WERI-Rb-1 (cell line): Measurements from ENCODE around the gene TWIST1.

Experiments used
- DNase-seq: peaks from one replicate; pipeline ENCODE4 v3.0.0-alpha.2; 2020
- H3K27ac ChIP-seq: fragments of 250-450 bp; sonication (Bioruptor Pico); 2 replicates; pipeline ENCODE4 v1.5.1; 2020; ENCODE audit warnings: mild to moderate bottlenecking, moderate library complexity
- H3K27me3 ChIP-seq: fragments of 250-450 bp; sonication (Bioruptor Pico); 2 replicates; pipeline ENCODE4 v1.5.1; 2021; ENCODE audit warnings: mild to moderate bottlenecking, low read depth, moderate library complexity; ENCODE audit not compliant: insufficient read depth, severe bottlenecking
- H3K36me3 ChIP-seq: fragments of 250-450 bp; sonication (Bioruptor Pico); 2 replicates; pipeline ENCODE4 v1.5.1; 2020; ENCODE audit warnings: mild to moderate bottlenecking, moderate library complexity
- H3K4me3 ChIP-seq: 2 replicates; pipeline ENCODE4 v1.5.1; 2011; ENCODE audit warnings: low read depth, mild to moderate bottlenecking, control low read depth, low read length
- H3K9me3 ChIP-seq: fragments of 250-450 bp; sonication (Bioruptor Pico); 2 replicates; pipeline ENCODE4 v1.5.1; 2021; ENCODE audit warnings: mild to moderate bottlenecking, moderate library complexity; ENCODE audit not compliant: severe bottlenecking
- TF ChIP-seq, protein P1 (sequence below): IDR thresholded peaks from 2 replicates; pipeline ENCODE4 v1.5.1; 2011; ENCODE audit warnings: low read depth, mild to moderate bottlenecking, control low read depth, inconsistent platforms, low read length

TWIST1 gene

DNA sequence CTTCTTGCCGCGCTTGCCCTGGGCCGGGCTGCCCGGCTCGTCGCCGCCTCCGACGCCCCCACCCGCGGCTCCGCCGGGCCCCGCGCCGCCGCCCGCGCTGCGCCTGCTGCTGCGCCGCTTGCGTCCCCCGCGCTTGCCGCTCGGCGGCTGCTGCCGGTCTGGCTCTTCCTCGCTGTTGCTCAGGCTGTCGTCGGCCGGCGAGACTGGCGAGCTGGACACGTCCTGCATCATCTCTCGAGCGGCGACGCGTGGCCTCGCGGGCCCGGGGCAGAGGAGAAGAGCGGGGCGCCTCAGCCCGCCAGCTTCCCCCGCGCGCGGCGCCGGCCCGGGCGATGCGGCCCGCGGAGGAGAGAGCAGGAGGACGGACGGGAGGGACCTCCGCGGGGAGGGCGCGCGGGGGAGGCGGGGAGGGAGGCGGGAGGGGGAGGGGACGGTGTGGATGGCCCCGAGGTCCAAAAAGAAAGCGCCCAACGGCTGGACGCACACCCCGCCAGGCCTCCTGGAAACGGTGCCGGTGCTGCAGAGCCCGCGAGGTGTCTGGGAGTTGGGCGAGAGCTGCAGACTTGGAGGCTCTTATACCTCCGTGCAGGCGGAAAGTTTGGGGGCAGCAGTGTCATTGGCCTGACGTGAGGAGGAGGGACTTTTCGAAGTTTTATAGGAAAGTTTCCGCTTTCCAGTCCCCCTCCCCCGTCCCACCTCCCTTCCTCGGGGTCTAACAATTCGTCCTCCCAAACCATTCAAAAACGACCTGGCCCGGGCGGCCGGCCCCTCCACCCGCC lies at the start of gene TWIST1:
Gene TWIST1, minus strand, starts transcription at position 546 of the 779 bp plus-strand sequence. Its CDS starts 315 bp downstream, at position 231.
- TF ChIP-seq, protein P1, sequence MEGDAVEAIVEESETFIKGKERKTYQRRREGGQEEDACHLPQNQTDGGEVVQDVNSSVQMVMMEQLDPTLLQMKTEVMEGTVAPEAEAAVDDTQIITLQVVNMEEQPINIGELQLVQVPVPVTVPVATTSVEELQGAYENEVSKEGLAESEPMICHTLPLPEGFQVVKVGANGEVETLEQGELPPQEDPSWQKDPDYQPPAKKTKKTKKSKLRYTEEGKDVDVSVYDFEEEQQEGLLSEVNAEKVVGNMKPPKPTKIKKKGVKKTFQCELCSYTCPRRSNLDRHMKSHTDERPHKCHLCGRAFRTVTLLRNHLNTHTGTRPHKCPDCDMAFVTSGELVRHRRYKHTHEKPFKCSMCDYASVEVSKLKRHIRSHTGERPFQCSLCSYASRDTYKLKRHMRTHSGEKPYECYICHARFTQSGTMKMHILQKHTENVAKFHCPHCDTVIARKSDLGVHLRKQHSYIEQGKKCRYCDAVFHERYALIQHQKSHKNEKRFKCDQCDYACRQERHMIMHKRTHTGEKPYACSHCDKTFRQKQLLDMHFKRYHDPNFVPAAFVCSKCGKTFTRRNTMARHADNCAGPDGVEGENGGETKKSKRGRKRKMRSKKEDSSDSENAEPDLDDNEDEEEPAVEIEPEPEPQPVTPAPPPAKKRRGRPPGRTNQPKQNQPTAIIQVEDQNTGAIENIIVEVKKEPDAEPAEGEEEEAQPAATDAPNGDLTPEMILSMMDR, result no peak
- Histone ChIP-seq H3K36me3 (no peaks in the 10 kb centered on the region), H3K4me3 (peak within 1 kb of the TSS; percentile 91), H3K27ac (no peak within 1 kb of the TSS), H3K27me3 (peaks cover 5% of the 10 kb centered on the region), H3K9me3 (no peaks in the 10 kb centered on the region)
- peak; percentile 44 for DNase-seq

DNA sequence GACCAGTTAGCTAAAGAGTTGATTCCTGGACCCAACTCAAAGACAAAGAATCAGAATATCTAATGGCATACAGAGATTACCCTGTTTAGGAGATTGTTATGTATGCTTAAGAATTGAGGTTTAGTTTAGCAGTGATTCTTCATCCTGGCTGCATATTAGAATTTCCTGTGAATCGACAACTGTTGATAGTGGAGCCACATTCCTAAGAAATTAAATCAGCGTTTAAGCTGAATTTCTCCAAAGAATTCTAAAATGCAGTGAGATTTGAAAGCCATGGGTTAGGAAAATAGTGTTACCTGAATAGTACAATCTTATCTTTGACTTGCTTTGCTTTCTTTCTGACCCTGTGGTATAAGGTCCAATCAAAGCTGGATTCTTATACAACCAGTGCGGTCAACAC lies 44.2 kb upstream of the TWIST1 start:
- Histone ChIP-seq H3K27me3 (no peaks in the 10 kb centered on the region), H3K36me3 (no peaks in the 10 kb centered on the region), H3K9me3 (no peaks in the 10 kb centered on the region), H3K4me3 (no peak overlapping the region), H3K27ac (no peak overlapping the region)
- TF ChIP-seq, protein P1, result no peak
- DNase-seq, result no peak

DNA sequence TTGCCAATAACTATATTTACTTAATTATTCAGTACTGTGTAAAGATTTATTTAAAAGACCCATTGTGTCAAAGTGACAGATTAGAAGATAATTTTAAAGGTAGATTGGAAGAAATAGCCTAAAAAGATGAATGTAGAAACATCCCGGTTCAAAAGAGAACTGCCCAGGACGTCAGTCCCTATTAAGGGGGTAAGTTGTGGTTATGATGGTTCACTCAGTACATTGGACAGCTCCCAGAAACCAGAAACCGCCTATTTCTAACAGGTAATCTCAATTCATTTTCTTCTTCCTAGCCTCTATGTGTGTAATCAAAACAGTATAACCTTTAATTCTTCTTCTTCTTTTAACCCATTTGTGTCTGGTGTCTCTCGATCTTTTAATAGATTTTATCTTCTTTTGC lies 29.3 kb upstream of the TWIST1 start:
- TF ChIP-seq, protein P1, result no peak
- H3K36me3 ChIP-seq, result no peaks in the 10 kb centered on the region
- H3K27me3 ChIP-seq, result no peaks in the 10 kb centered on the region
- H3K9me3 ChIP-seq, result peaks cover 2% of the 10 kb centered on the region
- DNase-seq, result no peak
- H3K4me3 ChIP-seq, result no peak overlapping the region
- H3K27ac ChIP-seq, result no peak overlapping the region

DNA sequence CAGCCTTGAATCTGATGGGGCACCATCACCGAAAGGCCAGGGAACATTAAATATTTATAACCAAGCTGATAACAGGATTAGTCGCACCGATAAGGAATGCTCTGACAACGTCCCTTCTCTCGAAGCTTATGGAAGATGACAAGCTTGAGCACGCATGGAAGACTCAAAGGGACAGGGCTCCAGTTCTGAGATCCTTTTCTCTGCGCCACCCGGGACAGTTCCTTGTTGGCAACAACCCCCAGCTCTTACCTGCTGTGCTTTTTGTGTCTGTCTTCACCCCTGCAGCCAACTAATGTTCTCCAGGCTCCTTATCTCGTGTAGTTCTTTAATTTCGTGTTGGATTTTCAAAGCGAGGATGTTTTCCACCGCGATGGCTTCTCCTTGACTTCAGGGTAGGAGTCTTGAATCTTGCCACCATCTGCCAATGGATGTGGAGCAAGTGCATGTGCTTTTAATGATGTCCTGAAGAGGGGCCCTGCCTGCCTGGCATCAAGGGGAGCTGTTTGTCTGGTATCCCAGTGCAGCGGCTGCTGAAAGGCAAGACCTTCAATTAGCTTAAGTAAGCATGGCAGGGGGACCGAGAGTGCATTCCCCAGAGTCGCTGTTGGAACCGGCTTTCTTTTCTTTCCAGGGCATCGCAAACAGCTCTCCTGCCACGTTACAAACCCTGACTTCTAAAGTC lies 28.1 kb upstream of the TWIST1 start:
- TF ChIP-seq, protein P1, result no peak
- Histone ChIP-seq H3K4me3 (no peak overlapping the region), H3K27ac (no peak overlapping the region), H3K36me3 (no peaks in the 10 kb centered on the region), H3K27me3 (no peaks in the 10 kb centered on the region), H3K9me3 (peaks cover 2% of the 10 kb centered on the region)
- DNase-seq, result no peak

DNA sequence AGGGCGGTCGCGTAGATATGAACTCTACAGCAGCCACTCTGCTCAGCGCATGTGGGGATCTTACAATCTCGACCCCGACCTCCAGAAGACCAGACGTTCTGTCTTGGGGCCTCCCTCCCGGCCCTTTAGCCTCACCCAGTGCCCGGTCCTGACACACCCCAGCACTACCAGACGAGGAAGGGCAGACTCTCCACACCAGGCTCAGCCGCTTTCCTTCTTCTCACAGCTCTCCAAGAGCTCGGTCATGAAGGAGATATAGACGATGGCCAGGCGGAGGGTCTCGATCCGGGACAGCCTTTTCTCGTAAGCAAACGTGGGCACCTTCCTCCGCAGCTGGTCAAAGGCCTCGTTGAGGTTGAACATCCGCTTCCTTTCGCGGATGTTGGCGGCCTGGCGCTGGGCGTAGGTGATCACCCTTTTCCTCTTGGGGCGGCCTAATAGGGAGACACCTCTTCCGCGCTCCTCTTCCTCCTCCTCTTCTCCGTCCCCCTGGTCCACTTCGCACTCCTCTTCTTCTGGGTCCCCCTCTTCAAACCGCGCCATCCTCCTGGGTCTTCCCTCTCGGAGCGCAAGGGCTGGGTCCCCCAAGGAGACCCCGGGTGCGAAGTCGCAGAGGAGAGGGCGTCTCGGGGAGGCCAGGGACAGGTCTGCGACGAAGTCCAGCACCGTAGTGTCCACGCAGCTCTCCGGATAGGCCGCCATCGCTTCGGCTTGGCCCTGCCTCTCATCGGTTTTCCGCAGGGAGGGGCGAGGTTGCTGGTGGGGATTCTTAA lies 27.4 kb upstream of the TWIST1 start, which contains the start of gene FERD3L:
Gene FERD3L, minus strand, starts transcription at position 761 of the 773 bp plus-strand sequence. Its CDS starts 59 bp downstream, at position 702.
- TF ChIP-seq, protein P1, result no peak
- Histone ChIP-seq H3K36me3 (no peaks in the 10 kb centered on the region), H3K27me3 (no peaks in the 10 kb centered on the region), H3K9me3 (peaks cover 2% of the 10 kb centered on the region), H3K4me3 (no peak within 1 kb of the TSS), H3K27ac (no peak within 1 kb of the TSS)
- DNase-seq, result no peak
